ENCODE data around the gene CHCHD6. TPM values are rescaled to one million over a fixed set of nuclear protein-coding genes. Genes with fewer than 3 reads are reported as not detected.

Gene CHCHD6
- total RNA-seq, 1 experiment from 2014 or later: 40.9 TPM

DNA sequence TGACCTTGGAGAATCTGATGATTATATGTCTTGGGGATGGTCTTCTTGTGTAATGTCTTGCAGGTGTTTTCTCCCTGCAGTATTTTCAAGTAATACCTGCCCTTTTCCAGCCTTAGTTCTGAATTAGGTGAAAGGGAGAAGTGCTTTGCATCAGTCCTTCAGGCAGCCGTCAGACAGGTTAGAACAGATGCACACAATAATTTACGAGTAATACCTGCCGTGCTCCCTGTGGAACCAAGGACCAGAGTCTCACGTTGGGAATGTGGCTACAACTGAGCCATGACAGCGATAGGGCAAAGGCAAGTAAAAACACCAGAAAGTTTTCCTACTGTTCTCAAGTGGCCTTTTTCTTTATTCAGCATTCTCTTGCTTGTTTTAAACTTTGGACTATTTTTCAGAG lies 69.1 kb downstream of the CHCHD6 start (continued):
- TF ChIP-seq, protein P1, sequence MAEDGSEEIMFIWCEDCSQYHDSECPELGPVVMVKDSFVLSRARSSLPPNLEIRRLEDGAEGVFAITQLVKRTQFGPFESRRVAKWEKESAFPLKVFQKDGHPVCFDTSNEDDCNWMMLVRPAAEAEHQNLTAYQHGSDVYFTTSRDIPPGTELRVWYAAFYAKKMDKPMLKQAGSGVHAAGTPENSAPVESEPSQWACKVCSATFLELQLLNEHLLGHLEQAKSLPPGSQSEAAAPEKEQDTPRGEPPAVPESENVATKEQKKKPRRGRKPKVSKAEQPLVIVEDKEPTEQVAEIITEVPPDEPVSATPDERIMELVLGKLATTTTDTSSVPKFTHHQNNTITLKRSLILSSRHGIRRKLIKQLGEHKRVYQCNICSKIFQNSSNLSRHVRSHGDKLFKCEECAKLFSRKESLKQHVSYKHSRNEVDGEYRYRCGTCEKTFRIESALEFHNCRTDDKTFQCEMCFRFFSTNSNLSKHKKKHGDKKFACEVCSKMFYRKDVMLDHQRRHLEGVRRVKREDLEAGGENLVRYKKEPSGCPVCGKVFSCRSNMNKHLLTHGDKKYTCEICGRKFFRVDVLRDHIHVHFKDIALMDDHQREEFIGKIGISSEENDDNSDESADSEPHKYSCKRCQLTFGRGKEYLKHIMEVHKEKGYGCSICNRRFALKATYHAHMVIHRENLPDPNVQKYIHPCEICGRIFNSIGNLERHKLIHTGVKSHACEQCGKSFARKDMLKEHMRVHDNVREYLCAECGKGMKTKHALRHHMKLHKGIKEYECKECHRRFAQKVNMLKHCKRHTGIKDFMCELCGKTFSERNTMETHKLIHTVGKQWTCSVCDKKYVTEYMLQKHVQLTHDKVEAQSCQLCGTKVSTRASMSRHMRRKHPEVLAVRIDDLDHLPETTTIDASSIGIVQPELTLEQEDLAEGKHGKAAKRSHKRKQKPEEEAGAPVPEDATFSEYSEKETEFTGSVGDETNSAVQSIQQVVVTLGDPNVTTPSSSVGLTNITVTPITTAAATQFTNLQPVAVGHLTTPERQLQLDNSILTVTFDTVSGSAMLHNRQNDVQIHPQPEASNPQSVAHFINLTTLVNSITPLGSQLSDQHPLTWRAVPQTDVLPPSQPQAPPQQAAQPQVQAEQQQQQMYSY (CRISPR knock-in tag; IDR thresholded peaks at IDR 0.05): no peak

DNA sequence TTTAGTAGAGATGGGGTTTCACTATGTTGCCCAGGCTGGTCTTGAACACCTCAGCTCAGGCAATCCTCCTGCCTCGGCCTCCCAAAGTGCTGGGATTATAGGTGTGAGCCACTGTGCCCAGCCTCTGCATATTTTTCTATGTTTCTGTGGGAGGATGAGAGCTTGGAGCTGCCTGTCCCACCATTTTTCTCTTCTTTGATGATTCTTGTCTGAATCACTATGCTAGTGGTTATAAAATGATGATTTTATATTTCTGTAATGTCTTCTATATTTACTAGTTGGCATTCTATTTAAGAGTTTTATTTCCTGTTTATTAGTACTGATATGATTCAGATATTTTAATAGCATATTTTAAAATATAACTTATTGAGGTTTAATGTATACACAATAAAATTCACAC lies 69.7 kb downstream of the CHCHD6 start:
- H3K4me3 Mint-ChIP-seq: no peak overlapping the region
- H3K27ac Mint-ChIP-seq: no peak overlapping the region
- H3K36me3 Mint-ChIP-seq: peaks cover 21% of the 10 kb centered on the region
- ATAC-seq (no peak), DNase-seq (ENCODE audit: low spot score) (no peak)
- CTCF ChIA-PET: no interaction called here
- no peaks in the 10 kb centered on the region; the same call in 1 of the 2 replicates for H3K27me3 Mint-ChIP-seq (ENCODE audit: low read depth)
- H3K4me1 Mint-ChIP-seq: peaks cover 29% of the 10 kb centered on the region
- POLR2A ChIA-PET: no interaction called here
- peaks cover 23% of the 10 kb centered on the region for H3K9me3 Mint-ChIP-seq
- no peak for TF ChIP-seq NFYB (CRISPR knock-in tag; conservative IDR thresholded peaks at IDR 0.05; ENCODE audit: low read depth)
- TF ChIP-seq ZNF232 (CRISPR knock-in tag; IDR thresholded peaks at IDR 0.05): no peak
- TF ChIP-seq ZNF121 (CRISPR knock-in tag; IDR thresholded peaks at IDR 0.05): no peak
- TF ChIP-seq, protein P2, sequence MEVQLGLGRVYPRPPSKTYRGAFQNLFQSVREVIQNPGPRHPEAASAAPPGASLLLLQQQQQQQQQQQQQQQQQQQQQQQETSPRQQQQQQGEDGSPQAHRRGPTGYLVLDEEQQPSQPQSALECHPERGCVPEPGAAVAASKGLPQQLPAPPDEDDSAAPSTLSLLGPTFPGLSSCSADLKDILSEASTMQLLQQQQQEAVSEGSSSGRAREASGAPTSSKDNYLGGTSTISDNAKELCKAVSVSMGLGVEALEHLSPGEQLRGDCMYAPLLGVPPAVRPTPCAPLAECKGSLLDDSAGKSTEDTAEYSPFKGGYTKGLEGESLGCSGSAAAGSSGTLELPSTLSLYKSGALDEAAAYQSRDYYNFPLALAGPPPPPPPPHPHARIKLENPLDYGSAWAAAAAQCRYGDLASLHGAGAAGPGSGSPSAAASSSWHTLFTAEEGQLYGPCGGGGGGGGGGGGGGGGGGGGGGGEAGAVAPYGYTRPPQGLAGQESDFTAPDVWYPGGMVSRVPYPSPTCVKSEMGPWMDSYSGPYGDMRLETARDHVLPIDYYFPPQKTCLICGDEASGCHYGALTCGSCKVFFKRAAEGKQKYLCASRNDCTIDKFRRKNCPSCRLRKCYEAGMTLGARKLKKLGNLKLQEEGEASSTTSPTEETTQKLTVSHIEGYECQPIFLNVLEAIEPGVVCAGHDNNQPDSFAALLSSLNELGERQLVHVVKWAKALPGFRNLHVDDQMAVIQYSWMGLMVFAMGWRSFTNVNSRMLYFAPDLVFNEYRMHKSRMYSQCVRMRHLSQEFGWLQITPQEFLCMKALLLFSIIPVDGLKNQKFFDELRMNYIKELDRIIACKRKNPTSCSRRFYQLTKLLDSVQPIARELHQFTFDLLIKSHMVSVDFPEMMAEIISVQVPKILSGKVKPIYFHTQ (CRISPR knock-in tag; IDR thresholded peaks at IDR 0.05): no peak
- TF ChIP-seq, protein P3, sequence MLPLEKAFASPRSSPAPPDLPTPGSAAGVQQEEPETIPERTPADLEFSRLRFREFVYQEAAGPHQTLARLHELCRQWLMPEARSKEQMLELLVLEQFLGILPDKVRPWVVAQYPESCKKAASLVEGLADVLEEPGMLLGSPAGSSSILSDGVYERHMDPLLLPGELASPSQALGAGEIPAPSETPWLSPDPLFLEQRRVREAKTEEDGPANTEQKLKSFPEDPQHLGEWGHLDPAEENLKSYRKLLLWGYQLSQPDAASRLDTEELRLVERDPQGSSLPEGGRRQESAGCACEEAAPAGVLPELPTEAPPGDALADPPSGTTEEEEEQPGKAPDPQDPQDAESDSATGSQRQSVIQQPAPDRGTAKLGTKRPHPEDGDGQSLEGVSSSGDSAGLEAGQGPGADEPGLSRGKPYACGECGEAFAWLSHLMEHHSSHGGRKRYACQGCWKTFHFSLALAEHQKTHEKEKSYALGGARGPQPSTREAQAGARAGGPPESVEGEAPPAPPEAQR (CRISPR knock-in tag; IDR thresholded peaks at IDR 0.05): no peak
- no peak for TF ChIP-seq SMAD4 (CRISPR knock-in tag; IDR thresholded peaks at IDR 0.05)
- TF ChIP-seq, protein P4, sequence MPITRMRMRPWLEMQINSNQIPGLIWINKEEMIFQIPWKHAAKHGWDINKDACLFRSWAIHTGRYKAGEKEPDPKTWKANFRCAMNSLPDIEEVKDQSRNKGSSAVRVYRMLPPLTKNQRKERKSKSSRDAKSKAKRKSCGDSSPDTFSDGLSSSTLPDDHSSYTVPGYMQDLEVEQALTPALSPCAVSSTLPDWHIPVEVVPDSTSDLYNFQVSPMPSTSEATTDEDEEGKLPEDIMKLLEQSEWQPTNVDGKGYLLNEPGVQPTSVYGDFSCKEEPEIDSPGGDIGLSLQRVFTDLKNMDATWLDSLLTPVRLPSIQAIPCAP (CRISPR knock-in tag; IDR thresholded peaks at IDR 0.05): no peak
- TF ChIP-seq ZNF219 (CRISPR knock-in tag; IDR thresholded peaks at IDR 0.05; ENCODE audit: borderline replicate concordance): no peak
- no peak for TF ChIP-seq IRF2 (CRISPR knock-in tag; IDR thresholded peaks at IDR 0.05; ENCODE audit: borderline replicate concordance, low read depth)
- no peak for TF ChIP-seq JUN (CRISPR knock-in tag; IDR thresholded peaks at IDR 0.05)
- TF ChIP-seq, protein P5, sequence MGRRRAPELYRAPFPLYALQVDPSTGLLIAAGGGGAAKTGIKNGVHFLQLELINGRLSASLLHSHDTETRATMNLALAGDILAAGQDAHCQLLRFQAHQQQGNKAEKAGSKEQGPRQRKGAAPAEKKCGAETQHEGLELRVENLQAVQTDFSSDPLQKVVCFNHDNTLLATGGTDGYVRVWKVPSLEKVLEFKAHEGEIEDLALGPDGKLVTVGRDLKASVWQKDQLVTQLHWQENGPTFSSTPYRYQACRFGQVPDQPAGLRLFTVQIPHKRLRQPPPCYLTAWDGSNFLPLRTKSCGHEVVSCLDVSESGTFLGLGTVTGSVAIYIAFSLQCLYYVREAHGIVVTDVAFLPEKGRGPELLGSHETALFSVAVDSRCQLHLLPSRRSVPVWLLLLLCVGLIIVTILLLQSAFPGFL (CRISPR knock-in tag; IDR thresholded peaks at IDR 0.05; ENCODE audit: borderline replicate concordance): no peak

DNA sequence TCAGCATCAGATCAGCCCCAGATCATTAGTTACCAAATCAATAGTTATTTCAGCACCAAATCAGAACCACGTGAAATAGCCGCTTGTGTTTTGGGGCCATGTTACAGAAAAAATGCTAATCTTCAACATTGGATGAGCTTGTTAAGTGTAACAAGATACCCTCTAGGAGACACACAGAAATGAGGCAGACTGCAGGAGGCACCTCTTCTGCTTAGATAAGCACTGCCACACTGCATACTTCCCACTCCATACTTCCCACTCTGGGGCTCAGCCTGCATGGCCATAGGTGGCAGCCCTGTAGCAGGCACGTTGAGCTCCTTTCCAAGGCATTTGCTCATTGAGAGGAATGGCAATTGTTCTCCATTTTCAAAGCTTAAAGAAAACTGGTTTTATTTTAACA lies 73.3 kb downstream of the CHCHD6 start:
- Mint-ChIP-seq H3K36me3 (peaks cover 3% of the 10 kb centered on the region), H3K27me3 (ENCODE audit: low read depth) (no peaks in the 10 kb centered on the region), H3K4me3 (no peak overlapping the region), H3K9me3 (peaks cover 4% of the 10 kb centered on the region), H3K27ac (no peak overlapping the region), H3K4me1 (peaks cover 30% of the 10 kb centered on the region)
- ChIA-PET CTCF (interaction anchor here (2.8 kb wide), 1 partner anchor 25 kb away, joined by 9 read pairs; no protein-coding TSS in a partner anchor), POLR2A (interaction anchor here (0.9 kb wide), 1 partner anchor 13 kb away, joined by 3 read pairs; no protein-coding TSS in a partner anchor)
- ATAC-seq (no peak; the same call in 1 of the 2 replicates), DNase-seq (ENCODE audit: low spot score) (no peak)
- no peak for TF ChIP-seq FOXJ3 (CRISPR knock-in tag; IDR thresholded peaks at IDR 0.05; ENCODE audit: borderline replicate concordance)
- TF ChIP-seq ZBTB21 (CRISPR knock-in tag; IDR thresholded peaks at IDR 0.05; ENCODE audit: borderline replicate concordance): no peak
- TF ChIP-seq NFATC4 (CRISPR knock-in tag; IDR thresholded peaks at IDR 0.05): no peak
- TF ChIP-seq GRHL2 (CRISPR knock-in tag; IDR thresholded peaks at IDR 0.05; ENCODE audit: insufficient replicate concordance, severe bottlenecking): no peak
- no peak for TF ChIP-seq IRF2 (CRISPR knock-in tag; IDR thresholded peaks at IDR 0.05; ENCODE audit: borderline replicate concordance, low read depth)
- no peak for TF ChIP-seq SMAD3 (CRISPR knock-in tag; IDR thresholded peaks at IDR 0.05; ENCODE audit: borderline replicate concordance)
- no peak for TF ChIP-seq ATF1 (CRISPR knock-in tag; IDR thresholded peaks at IDR 0.05)
- TF ChIP-seq ZNF423 (CRISPR knock-in tag; IDR thresholded peaks at IDR 0.05): no peak
- TF ChIP-seq, protein P6, sequence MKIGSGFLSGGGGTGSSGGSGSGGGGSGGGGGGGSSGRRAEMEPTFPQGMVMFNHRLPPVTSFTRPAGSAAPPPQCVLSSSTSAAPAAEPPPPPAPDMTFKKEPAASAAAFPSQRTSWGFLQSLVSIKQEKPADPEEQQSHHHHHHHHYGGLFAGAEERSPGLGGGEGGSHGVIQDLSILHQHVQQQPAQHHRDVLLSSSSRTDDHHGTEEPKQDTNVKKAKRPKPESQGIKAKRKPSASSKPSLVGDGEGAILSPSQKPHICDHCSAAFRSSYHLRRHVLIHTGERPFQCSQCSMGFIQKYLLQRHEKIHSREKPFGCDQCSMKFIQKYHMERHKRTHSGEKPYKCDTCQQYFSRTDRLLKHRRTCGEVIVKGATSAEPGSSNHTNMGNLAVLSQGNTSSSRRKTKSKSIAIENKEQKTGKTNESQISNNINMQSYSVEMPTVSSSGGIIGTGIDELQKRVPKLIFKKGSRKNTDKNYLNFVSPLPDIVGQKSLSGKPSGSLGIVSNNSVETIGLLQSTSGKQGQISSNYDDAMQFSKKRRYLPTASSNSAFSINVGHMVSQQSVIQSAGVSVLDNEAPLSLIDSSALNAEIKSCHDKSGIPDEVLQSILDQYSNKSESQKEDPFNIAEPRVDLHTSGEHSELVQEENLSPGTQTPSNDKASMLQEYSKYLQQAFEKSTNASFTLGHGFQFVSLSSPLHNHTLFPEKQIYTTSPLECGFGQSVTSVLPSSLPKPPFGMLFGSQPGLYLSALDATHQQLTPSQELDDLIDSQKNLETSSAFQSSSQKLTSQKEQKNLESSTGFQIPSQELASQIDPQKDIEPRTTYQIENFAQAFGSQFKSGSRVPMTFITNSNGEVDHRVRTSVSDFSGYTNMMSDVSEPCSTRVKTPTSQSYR (CRISPR knock-in tag; IDR thresholded peaks at IDR 0.05): no peak
- TF ChIP-seq RELA (CRISPR knock-in tag; IDR thresholded peaks at IDR 0.05; ENCODE audit: borderline replicate concordance): no peak
- TF ChIP-seq TEAD1 (CRISPR knock-in tag; IDR thresholded peaks at IDR 0.05): no peak

Measured in WTC11 (cell line).